Measurements from ENCODE around the gene IL17B. TPM values are rescaled to one million over a fixed set of nuclear protein-coding genes. Genes with fewer than 3 reads are reported as not detected.

IL17B gene
- total RNA-seq, 2 experiments from 2014 or later: not detected

DNA sequence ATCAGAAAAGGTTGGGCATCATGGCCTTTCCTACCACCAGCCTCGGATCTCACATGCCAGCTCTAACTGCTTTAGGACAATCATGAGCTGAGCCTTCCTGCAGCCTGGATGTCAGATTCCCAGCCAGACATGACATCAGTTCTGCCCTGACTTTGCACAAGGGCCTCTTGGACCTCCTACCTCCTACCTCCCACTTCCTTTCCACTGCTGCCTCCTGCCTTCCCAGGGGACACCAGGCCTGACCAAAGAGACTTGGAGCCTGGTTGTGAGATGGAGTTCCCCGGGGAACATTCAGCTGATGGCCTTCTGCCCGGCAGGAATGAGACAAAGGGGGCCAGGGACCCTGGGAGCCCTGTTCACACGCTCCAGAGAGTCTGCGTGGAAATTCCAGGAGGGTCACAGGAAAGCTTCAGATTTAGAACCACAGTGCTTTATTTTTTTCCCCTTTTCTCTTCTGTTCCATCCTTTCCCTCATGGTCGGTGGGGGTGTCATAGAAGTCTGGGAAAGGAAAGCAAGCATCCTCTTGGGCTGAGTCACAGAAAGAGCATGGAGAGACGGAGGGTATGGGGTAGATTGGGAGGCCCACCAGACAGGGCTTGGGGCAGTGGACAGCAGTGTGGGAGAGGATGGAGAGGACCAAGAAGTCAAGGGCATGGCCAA, 35.4 kb upstream of the IL17B start:
- H3K79me2 ChIP-seq (ENCODE audit: insufficient read depth, low read depth, low read length): no peaks in the 10 kb centered on the region
- no peaks in the 10 kb centered on the region for H3K9me3 ChIP-seq (ENCODE audit: low read length)
- no peak overlapping the region for H3K4me2 ChIP-seq (ENCODE audit: low read length)
- H3K27ac ChIP-seq (ENCODE audit: low read depth, low read length, poor library complexity, severe bottlenecking): no peak overlapping the region
- no peaks in the 10 kb centered on the region for H4K20me1 ChIP-seq (ENCODE audit: insufficient read depth, low read length)
- H2AFZ ChIP-seq (ENCODE audit: low read length): no peak overlapping the region
- ChIA-PET POLR2A (no interaction called here), CTCF (ENCODE audit: unreplicated experiment) (no interaction called here)
- H3K4me1 ChIP-seq (ENCODE audit: insufficient read depth, low read length, poor library complexity, severe bottlenecking): no peaks in the 10 kb centered on the region
- no TSS peak for BruUV-seq (replicated peaks)
- intact Hi-C loops (cut with micrococcal nuclease; ENCODE audit: unreplicated experiment): no loop called here
- H3K36me3 ChIP-seq (ENCODE audit: insufficient read depth, low read length): no peaks in the 10 kb centered on the region
- no peaks in the 10 kb centered on the region for H3K9me2 ChIP-seq (ENCODE audit: insufficient read depth, low read length)
- TF ChIP-seq, protein P1, sequence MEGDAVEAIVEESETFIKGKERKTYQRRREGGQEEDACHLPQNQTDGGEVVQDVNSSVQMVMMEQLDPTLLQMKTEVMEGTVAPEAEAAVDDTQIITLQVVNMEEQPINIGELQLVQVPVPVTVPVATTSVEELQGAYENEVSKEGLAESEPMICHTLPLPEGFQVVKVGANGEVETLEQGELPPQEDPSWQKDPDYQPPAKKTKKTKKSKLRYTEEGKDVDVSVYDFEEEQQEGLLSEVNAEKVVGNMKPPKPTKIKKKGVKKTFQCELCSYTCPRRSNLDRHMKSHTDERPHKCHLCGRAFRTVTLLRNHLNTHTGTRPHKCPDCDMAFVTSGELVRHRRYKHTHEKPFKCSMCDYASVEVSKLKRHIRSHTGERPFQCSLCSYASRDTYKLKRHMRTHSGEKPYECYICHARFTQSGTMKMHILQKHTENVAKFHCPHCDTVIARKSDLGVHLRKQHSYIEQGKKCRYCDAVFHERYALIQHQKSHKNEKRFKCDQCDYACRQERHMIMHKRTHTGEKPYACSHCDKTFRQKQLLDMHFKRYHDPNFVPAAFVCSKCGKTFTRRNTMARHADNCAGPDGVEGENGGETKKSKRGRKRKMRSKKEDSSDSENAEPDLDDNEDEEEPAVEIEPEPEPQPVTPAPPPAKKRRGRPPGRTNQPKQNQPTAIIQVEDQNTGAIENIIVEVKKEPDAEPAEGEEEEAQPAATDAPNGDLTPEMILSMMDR (conservative IDR thresholded peaks at IDR 0.05; ENCODE audit: low read length): no peak
- no peak for TF ChIP-seq EZH2phosphoT487 (IDR thresholded peaks at IDR 0.05; ENCODE audit: borderline replicate concordance, low read depth, low read length)
- H3K4me3 ChIP-seq (ENCODE audit: low read depth, low read length, poor library complexity, severe bottlenecking): no peak overlapping the region
- no peak for DNase-seq (ENCODE audit: low spot score)

DNA sequence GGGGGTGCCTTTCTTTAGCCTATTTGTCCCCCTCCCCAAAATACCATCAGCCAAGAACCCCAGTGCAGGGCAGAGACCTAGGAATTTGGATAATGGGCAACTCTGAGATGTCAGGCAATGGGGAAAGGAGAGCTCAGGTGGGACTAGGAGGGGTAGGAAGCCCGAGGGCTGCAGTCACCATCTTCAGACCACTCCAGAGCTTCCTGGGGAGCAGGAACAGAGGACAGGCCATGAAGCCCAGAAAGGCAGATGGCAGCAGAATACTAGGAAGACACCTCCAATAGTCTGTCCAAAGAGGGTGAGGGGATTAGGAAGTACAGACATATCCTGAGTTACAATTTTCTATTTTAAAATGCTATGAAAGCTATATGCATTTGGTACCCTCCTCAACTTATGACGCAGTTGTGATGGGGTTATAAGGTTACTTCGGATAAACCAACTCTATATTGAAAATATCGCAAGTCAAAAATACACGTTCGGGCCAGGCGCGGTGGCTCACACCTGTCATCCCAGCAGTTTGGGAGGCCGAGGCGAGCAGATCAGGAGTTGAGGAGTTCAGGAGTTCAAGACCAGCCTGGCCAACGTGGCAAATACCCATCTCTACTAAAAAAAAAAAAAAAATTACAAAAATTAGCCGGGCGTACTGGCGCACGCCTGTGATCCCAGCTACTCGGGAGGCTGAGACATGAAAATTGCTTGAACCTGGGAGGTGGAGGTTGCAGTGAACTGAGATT, 34.6 kb upstream of the IL17B start:
- POLR2A ChIA-PET: no interaction called here
- TF ChIP-seq, protein P1 (conservative IDR thresholded peaks at IDR 0.05; ENCODE audit: low read length): no peak
- no peak for TF ChIP-seq EZH2phosphoT487 (IDR thresholded peaks at IDR 0.05; ENCODE audit: borderline replicate concordance, low read depth, low read length)
- no peak for DNase-seq (ENCODE audit: low spot score)
- Histone ChIP-seq H3K9me2 (ENCODE audit: insufficient read depth, low read length) (no peaks in the 10 kb centered on the region), H4K20me1 (ENCODE audit: insufficient read depth, low read length) (no peaks in the 10 kb centered on the region), H3K9me3 (ENCODE audit: low read length) (no peaks in the 10 kb centered on the region), H2AFZ (ENCODE audit: low read length) (no peak overlapping the region), H3K4me2 (ENCODE audit: low read length) (no peak overlapping the region), H3K36me3 (ENCODE audit: insufficient read depth, low read length) (no peaks in the 10 kb centered on the region), H3K79me2 (ENCODE audit: insufficient read depth, low read depth, low read length) (no peaks in the 10 kb centered on the region), H3K4me3 (ENCODE audit: low read depth, low read length, poor library complexity, severe bottlenecking) (no peak overlapping the region), H3K4me1 (ENCODE audit: insufficient read depth, low read length, poor library complexity, severe bottlenecking) (no peaks in the 10 kb centered on the region), H3K27ac (ENCODE audit: low read depth, low read length, poor library complexity, severe bottlenecking) (no peak overlapping the region)
- intact Hi-C loops (cut with micrococcal nuclease; ENCODE audit: unreplicated experiment): no loop called here
- CTCF ChIA-PET (ENCODE audit: unreplicated experiment): no interaction called here
- no TSS peak for BruUV-seq (replicated peaks)

Measured in OCI-LY7 (cell line).